Medulla oblongata (tissue), 1 donor: ENCODE results near the gene ABCC1.
"Not testable (repeated sequence)": the region's sequence is repeated elsewhere in the genome, so short reads cannot be mapped to it uniquely, and the experiment has no call there.

Experiments used
- DNase-seq: peaks from one replicate; pipeline ENCODE4 v3.0.0-alpha.2; 2015; ENCODE audit errors: extremely low spot score

The ABCC1 gene

DNA sequence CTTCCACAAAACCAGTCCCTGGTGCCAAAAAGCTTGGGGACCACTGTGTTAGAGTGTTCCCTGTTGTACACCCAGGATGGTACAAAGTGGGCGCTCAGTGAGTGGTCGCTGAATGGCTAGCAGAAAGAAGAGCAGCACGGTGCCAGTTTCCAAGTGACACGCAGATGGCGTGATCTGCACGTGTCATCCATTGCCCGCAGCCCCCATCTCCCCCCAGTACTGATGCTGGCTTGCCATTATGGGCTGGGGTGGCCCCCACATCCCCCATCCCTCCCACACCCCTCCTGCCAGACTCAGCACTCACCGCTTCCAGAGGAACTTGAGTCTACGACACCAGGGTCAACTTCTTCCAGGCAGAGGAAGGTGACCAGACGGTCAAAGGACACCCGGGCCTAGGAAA is 237.4 kb downstream of the ABCC1 start:
- no peak for DNase-seq

DNA sequence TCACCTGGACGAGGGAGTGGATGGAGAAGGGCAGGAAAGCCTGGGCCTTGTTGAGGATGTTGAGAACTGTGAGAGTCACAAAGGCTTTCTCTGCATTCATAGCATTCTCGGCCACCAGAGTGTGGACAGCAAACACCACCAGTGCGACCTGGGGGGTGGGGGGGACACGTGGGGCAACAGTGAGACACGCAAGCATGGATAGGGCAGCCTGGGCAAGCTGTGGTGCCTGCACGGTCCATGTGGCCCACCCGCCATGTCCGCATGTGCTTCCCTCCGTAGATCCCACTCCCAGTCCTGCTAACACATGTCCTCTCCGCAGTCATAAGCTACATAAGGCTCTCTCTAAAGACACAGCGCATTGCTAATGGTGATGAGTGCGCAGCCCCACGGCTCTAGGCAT is 239.4 kb downstream of the ABCC1 start:
- DNase-seq = no peak

DNA sequence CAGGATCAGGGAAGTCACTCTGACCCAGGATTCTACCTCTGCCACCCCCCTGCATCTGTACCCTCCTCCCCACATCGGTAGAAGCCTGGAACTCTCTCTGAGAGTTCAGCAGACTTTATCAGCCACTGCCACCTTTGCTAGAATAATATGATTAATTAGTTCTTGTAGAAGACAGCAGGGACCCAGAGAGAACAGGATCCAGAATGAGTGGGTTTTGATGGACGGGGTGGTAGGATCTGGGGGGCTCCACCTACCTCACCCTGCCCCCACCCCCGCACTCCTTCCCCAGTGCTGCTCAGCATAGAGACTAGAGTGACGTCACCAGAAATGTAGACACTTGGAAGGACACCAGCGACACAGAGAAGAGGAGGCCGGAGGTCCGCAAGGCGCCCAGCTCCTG is 240.4 kb downstream of the ABCC1 start:
- DNase-seq = no peak

DNA sequence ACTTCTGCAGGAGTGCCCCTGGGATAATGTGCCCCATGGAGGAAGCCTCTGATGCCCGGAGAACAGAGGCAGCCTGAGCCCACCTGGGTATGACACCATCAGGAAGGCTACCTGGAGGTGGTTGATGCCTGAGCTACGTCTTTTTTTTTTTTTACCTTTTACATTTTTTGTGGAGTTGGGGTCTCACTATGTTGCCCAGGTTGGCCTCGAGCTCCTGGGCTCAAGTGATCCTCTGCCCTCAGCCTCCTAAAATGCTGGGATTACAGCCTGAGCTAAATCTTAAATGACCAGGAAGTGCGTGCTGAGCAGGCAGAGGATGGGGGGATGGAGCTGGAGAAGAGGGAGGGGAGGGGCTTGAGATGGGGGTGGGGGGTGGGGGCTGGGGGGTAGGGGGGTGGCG is 241.1 kb downstream of the ABCC1 start:
- no peak for DNase-seq

DNA sequence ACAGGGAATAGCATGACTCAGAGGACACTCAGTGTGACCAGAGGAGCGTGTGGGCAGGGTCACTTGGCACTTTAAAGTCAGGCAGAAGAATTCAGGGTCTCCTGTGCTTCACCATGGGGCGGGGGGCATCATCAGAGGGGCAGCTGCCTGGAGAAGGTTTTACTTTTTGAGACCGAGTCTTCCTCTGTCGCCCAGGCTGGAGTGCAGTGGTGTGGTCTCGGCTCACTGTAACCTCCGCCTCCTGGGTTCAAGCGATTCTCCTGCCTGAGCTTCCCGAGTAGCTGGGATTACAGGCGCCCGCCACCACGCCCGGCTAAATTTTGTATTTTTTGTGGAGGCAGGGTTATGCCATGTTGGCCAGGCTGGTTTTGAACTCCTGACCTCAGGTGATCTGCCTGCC is 241.6 kb downstream of the ABCC1 start:
- not testable (repeated sequence) for DNase-seq

DNA sequence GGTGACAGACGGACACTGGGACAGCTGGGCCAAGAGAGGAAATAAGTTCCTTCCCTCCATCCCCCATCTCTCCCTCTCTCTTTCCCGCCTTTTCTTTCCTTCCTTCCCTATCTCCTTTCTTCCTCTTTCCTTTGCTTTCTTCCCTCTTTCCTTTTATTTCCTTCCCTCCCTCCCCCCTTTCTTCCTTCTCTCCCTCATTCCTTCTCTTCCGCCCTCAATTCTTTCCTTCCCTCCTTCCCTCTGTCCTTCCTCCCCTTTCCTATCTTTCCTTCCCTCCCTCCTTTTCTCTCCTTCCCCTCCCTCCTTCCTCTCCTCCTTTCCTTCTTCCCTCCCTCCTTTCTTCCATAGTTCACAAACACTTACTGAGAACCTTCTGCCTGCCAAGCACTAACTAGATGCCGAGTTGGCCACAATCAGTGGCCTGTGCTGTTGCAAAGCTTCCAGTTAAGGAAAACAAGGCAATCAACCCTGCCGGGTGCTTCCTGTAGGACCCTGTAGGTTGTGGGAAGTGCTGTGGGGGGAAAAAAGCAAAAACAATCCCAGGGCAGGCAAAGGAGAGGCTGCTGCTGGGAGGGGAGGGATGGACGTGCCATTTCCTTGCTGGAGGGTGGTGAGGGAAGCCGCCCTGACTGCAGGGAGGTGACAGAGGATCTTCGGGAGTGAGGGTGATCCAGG is 242.2 kb downstream of the ABCC1 start:
- DNase-seq = no peak
